ENCODE results near the gene GPR152.

The GPR152 gene

GRCh38 chr11:67465189-67465510, 12.6 kb upstream of the GPR152 start:
- no peak for DNase-seq (ENCODE audit: low read depth in 2 of 2)

GRCh38 chr11:67464411-67465188, 12.1 kb upstream of the GPR152 start:
- peak; percentile 76 to 78 for DNase-seq (ENCODE audit: low read depth in 2 of 2)

GRCh38 chr11:67463680-67464410, 11.3 kb upstream of the GPR152 start:
- DNase-seq (ENCODE audit: low read depth in 2 of 2): no peak

GRCh38 chr11:67463186-67463585, 10.7 kb upstream of the GPR152 start:
- DNase-seq (ENCODE audit: low read depth in 2 of 2): no peak

- no peak for DNase-seq (ENCODE audit: low read depth in 2 of 2)
Observed at GRCh38 chr11:67458266-67458665, 5.7 kb upstream of the GPR152 start.

GRCh38 chr11:67457453-67457852, 4.9 kb upstream of the GPR152 start:
- no peak for DNase-seq (ENCODE audit: low read depth in 2 of 2)

- no peak for DNase-seq (ENCODE audit: low read depth in 2 of 2)
Observed at GRCh38 chr11:67456068-67456705, 3.7 kb upstream of the GPR152 start.

GRCh38 chr11:67455054-67455453, 2.5 kb upstream of the GPR152 start, which contains the start of gene CABP4:
TSS of gene CABP4 (plus strand) at chr11:67455354. CDS start at chr11:67455424, 70 bp downstream.
- DNase-seq (ENCODE audit: low read depth in 2 of 2): no peak

- DNase-seq (ENCODE audit: low read depth in 2 of 2): no peak
Observed at GRCh38 chr11:67453816-67454732, 1.5 kb upstream of the GPR152 start.

- no peak for DNase-seq (ENCODE audit: low read depth in 2 of 2)
Observed at GRCh38 chr11:67451658-67451976, 912 bp downstream of the GPR152 start.

GRCh38 chr11:67450796-67451657, 1.5 kb downstream of the GPR152 start:
- DNase-seq (ENCODE audit: low read depth in 2 of 2): no peak

GRCh38 chr11:67449116-67449844, 3.2 kb downstream of the GPR152 start:
- no peak for DNase-seq (ENCODE audit: low read depth in 2 of 2)

GRCh38 chr11:67448220-67448609, 4.3 kb downstream of the GPR152 start:
- DNase-seq (ENCODE audit: low read depth in 2 of 2): no peak

- no peak for DNase-seq (ENCODE audit: low read depth in 2 of 2)
Observed at GRCh38 chr11:67445515-67445914, 7.0 kb downstream of the GPR152 start.

GRCh38 chr11:67442504-67443404, 9.8 kb downstream of the GPR152 start:
- DNase-seq (ENCODE audit: low read depth in 2 of 2): no peak

- no peak for DNase-seq (ENCODE audit: low read depth in 2 of 2)
Observed at GRCh38 chr11:67441731-67442351, 10.7 kb downstream of the GPR152 start.

- no peak for DNase-seq (ENCODE audit: low read depth in 2 of 2)
Observed at GRCh38 chr11:67441098-67441563, 11.4 kb downstream of the GPR152 start.

GRCh38 chr11:67440229-67441097, 12.1 kb downstream of the GPR152 start:
- DNase-seq (ENCODE audit: low read depth in 2 of 2): no peak
